GM23338 (cell line): ENCODE data around the gene WWOX.
A peak's percentile ranks its signal among the peaks of the same experiment; 100 is the strongest.

Experiments
- CTCF ChIP-seq, 2 experiments: fragments of 200-600 bp in 1 of 2; sonication (generic) in 1 of 2; conservative IDR thresholded peaks; 2 replicates each; pipeline versions ENCODE4 v1.5.1 to v1.6.1; 2016 to 2017; ENCODE audit warnings: antibody characterized with exemption in 2 of 2, low read depth in 2 of 2, mild to moderate bottlenecking in 2 of 2, moderate library complexity in 1 of 2
- ETS1 ChIP-seq: IDR thresholded peaks from 2 replicates; pipeline ENCODE4 v1.6.1; 2016; ENCODE audit warnings: antibody characterized with exemption
- EZH2phosphoT487 ChIP-seq: fragments of 200-600 bp; sonication (generic); IDR thresholded peaks from one replicate; pipeline ENCODE4 v1.8.1; 2018; ENCODE audit warnings: antibody characterized with exemption; ENCODE audit not compliant: unreplicated experiment
- POLR2AphosphoS5 ChIP-seq: IDR thresholded peaks from 2 replicates; pipeline ENCODE4 v1.6.1; 2016; ENCODE audit warnings: antibody characterized with exemption, low read depth

- TF ChIP-seq CTCF (conservative IDR thresholded peaks at IDR 0.05; ENCODE audit: low read depth in 2 of 2) (peak; percentile 88 to 92), POLR2AphosphoS5 (no peak), ETS1 (no peak), EZH2phosphoT487 (no peak)
Observed at GRCh38 chr16:78235168-78235800, 135.8 kb downstream of the WWOX start.
